ENCODE results near the gene VAV2. TPM values are rescaled to one million over a fixed set of nuclear protein-coding genes. Genes with fewer than 3 reads are reported as not detected.

VAV2 gene
- total RNA-seq, 1 donor from 2014 or later, result 24.4 TPM

DNA sequence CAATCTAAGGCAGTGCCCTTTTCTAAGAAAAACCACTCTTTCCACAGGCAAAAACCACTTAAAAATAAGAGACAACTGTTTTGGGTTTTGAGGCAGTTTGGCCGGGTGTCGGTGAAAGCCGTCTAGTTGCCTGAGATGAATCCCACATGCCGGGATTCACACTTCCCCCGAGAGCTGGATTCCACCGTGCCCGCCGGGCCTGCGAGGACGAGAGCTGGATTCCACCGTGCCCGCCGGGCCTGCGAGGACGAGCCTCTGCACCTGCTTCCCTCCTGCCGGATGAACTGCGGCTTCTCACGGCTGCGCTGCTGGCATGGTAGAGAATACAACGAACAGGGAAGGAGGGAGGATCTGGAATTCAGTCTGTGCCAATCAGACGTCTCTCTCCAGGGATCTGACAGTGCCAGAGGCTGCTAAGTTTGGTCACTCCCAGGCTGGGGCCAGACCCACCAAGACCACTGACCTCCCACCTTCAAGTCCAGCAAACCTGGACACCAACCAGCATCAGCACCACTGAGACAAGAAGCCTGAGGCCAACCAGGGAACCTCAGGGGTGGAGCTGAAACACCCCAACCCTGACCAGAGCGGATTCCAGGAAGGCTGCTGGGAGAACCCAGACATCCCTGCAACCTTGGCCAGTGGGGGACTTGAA lies 23.0 kb downstream of the VAV2 start:
- Mint-ChIP-seq H3K9me3 (ENCODE audit: unreplicated experiment) (peaks cover 7% of the 10 kb centered on the region), H3K4me3 (ENCODE audit: unreplicated experiment) (no peak overlapping the region)

DNA sequence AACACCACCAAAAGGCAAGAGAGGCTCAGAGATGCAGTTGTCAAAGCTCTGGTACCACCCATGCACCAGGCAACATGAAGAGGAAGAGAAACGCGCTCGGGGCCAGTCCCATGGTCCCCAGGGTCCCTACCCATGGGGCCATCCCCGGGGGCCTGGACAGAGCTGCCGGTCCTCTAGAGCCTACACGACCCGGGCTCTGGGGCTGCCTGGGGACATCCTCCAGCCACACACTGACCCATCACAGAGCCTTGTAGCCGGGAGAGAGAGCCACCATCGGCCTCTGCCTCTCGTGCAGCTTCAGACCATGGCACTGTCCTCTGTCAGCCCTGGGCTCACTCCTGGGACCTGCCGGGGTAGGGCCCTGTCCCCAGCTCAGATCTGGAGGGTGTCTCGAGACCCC lies 23.7 kb downstream of the VAV2 start:
- TF ChIP-seq, protein P1, sequence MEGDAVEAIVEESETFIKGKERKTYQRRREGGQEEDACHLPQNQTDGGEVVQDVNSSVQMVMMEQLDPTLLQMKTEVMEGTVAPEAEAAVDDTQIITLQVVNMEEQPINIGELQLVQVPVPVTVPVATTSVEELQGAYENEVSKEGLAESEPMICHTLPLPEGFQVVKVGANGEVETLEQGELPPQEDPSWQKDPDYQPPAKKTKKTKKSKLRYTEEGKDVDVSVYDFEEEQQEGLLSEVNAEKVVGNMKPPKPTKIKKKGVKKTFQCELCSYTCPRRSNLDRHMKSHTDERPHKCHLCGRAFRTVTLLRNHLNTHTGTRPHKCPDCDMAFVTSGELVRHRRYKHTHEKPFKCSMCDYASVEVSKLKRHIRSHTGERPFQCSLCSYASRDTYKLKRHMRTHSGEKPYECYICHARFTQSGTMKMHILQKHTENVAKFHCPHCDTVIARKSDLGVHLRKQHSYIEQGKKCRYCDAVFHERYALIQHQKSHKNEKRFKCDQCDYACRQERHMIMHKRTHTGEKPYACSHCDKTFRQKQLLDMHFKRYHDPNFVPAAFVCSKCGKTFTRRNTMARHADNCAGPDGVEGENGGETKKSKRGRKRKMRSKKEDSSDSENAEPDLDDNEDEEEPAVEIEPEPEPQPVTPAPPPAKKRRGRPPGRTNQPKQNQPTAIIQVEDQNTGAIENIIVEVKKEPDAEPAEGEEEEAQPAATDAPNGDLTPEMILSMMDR (IDR thresholded peaks at IDR 0.05), result no peak
- H3K9me3 Mint-ChIP-seq (ENCODE audit: unreplicated experiment), result peaks cover 7% of the 10 kb centered on the region
- peaks cover 41% of the 10 kb centered on the region for H3K4me1 Mint-ChIP-seq (ENCODE audit: unreplicated experiment)
- H3K4me3 Mint-ChIP-seq (ENCODE audit: unreplicated experiment), result no peak overlapping the region
- peaks cover 3% of the 10 kb centered on the region for H3K36me3 Mint-ChIP-seq (ENCODE audit: unreplicated experiment)
- no peaks in the 10 kb centered on the region for H3K27me3 Mint-ChIP-seq (ENCODE audit: unreplicated experiment)
- no peak overlapping the region for H3K27ac Mint-ChIP-seq (ENCODE audit: unreplicated experiment)
- no peak for DNase-seq (ENCODE audit: extremely low spot score, unreplicated experiment)

More for the DNA sequence above, 23.0 kb downstream of the VAV2 start:
- H3K27ac Mint-ChIP-seq (ENCODE audit: unreplicated experiment), result peak overlapping the region; percentile 7
- H3K27me3 Mint-ChIP-seq (ENCODE audit: unreplicated experiment), result no peaks in the 10 kb centered on the region
- TF ChIP-seq, protein P1 (IDR thresholded peaks at IDR 0.05), result no peak
- H3K4me1 Mint-ChIP-seq (ENCODE audit: unreplicated experiment), result peaks cover 45% of the 10 kb centered on the region
- H3K36me3 Mint-ChIP-seq (ENCODE audit: unreplicated experiment), result peaks cover 3% of the 10 kb centered on the region
- no peak for DNase-seq (ENCODE audit: extremely low spot score, unreplicated experiment)

DNA sequence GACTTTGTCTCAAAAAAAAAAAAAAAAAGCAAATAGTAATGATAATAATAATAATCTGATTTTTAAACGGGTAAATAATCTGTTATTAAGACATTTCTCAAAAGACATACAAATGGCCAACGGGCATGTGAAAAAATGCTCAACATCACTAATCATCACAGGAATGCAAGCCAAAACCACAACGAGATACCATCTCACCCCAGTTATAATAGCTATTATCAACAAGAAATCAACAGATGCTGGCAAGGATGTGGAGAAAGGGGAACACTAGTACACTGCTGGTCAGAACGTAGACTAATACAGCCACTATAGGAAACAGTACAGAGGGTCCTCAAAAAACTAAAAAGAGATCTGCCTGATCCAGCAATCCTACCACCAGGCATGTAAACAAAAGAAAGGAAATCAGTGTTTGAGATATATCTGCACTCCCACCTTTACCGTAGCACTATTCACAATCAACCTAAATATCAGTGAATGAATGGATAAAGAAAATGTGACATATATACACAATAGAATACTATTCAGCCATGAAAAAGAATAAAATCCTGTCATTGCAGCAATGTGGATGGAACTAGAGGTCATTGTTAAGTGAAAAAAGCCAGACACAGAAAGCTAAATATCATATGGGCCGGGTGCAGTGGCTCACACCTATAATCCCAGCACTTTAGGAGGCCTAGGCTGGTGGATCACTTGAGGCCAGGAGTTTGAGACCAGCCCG lies 24.9 kb downstream of the VAV2 start:
- H3K27me3 Mint-ChIP-seq (ENCODE audit: unreplicated experiment), result no peaks in the 10 kb centered on the region
- TF ChIP-seq, protein P1 (IDR thresholded peaks at IDR 0.05), result no peak
- no peak overlapping the region for H3K27ac Mint-ChIP-seq (ENCODE audit: unreplicated experiment)
- H3K36me3 Mint-ChIP-seq (ENCODE audit: unreplicated experiment), result peaks cover 3% of the 10 kb centered on the region
- no peak for DNase-seq (ENCODE audit: extremely low spot score, unreplicated experiment)
- H3K4me3 Mint-ChIP-seq (ENCODE audit: unreplicated experiment), result no peak overlapping the region
- peaks cover 37% of the 10 kb centered on the region for H3K4me1 Mint-ChIP-seq (ENCODE audit: unreplicated experiment)
- H3K9me3 Mint-ChIP-seq (ENCODE audit: unreplicated experiment), result peaks cover 7% of the 10 kb centered on the region

DNA sequence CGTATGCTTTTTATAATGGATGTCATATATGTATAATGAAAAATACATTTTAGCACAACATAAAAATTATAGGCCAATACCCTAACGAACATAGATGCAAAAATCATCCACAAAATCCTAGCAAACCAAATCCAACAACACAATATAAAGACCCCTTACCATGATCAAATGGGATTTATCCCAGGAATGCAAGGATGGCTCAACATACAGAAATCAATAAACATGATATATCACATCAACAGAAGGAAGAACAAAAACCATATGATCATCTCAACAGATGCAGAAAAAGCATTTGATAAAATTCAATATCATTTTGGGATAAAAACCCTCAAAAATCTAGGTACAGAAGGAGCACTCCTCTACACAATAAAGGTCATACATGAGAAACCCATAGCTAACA lies 27.7 kb downstream of the VAV2 start:
- Mint-ChIP-seq H3K4me1 (ENCODE audit: unreplicated experiment) (peaks cover 24% of the 10 kb centered on the region), H3K36me3 (ENCODE audit: unreplicated experiment) (peaks cover 3% of the 10 kb centered on the region), H3K4me3 (ENCODE audit: unreplicated experiment) (no peak overlapping the region), H3K9me3 (ENCODE audit: unreplicated experiment) (peaks cover 7% of the 10 kb centered on the region), H3K27me3 (ENCODE audit: unreplicated experiment) (no peaks in the 10 kb centered on the region), H3K27ac (ENCODE audit: unreplicated experiment) (no peak overlapping the region)
- TF ChIP-seq, protein P1 (IDR thresholded peaks at IDR 0.05), result no peak
- no peak for DNase-seq (ENCODE audit: extremely low spot score, unreplicated experiment)

DNA sequence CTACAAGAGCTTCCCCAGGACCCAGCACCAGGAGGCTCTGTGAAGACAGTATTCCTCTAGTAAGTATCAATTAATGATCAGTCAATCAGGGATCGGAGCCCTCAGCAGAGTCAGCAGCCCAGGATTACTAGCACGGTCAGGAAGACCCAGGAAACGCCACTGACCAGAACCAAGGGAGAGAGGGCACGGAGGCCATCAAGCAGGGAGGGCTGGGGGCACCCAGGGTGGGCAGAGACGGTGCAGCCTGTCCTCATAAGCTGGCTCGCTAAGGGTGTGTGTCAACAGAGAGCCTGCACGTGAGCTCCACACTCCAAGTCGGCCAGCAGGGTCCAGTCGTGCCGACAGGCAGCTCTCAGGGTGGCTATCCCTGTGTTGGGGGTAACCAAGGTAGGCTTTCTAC lies 29.0 kb downstream of the VAV2 start:
- Mint-ChIP-seq H3K4me1 (ENCODE audit: unreplicated experiment) (peaks cover 28% of the 10 kb centered on the region), H3K9me3 (ENCODE audit: unreplicated experiment) (peaks cover 7% of the 10 kb centered on the region)

More for the DNA sequence above, 29.0 kb downstream of the VAV2 start:
- TF ChIP-seq, protein P1 (IDR thresholded peaks at IDR 0.05), result no peak
- H3K4me3 Mint-ChIP-seq (ENCODE audit: unreplicated experiment), result no peak overlapping the region
- no peak overlapping the region for H3K27ac Mint-ChIP-seq (ENCODE audit: unreplicated experiment)
- no peaks in the 10 kb centered on the region for H3K27me3 Mint-ChIP-seq (ENCODE audit: unreplicated experiment)
- DNase-seq (ENCODE audit: extremely low spot score, unreplicated experiment), result no peak
- H3K36me3 Mint-ChIP-seq (ENCODE audit: unreplicated experiment), result peaks cover 3% of the 10 kb centered on the region
